Measurements from ENCODE around the gene LCOR.
"Not testable (repeated sequence)": the region's sequence is repeated elsewhere in the genome, so short reads cannot be mapped to it uniquely, and the experiment has no call there.

LCOR gene

GRCh38 chr10:96840841-96841518, 8.9 kb downstream of the LCOR start:
- DNase-seq: no peak

- no peak for DNase-seq
Measured at GRCh38 chr10:96842896-96843723, 11.0 kb downstream of the LCOR start.

GRCh38 chr10:96843823-96844222, 11.7 kb downstream of the LCOR start:
- no peak for DNase-seq

GRCh38 chr10:96846395-96846794, 14.3 kb downstream of the LCOR start:
- DNase-seq: no peak

- DNase-seq: no peak
Measured at GRCh38 chr10:96846926-96847325, 14.8 kb downstream of the LCOR start.

GRCh38 chr10:96847356-96847755, 15.3 kb downstream of the LCOR start:
- not testable (repeated sequence) for DNase-seq

GRCh38 chr10:96850113-96850512, 18.0 kb downstream of the LCOR start:
- DNase-seq: no peak

GRCh38 chr10:96850825-96851224, 18.7 kb downstream of the LCOR start:
- DNase-seq: no peak

- DNase-seq: no peak
Measured at GRCh38 chr10:96851281-96851680, 19.2 kb downstream of the LCOR start.

- no peak for DNase-seq
Measured at GRCh38 chr10:96856317-96856716, 24.2 kb downstream of the LCOR start.

GRCh38 chr10:96857301-96858012, 25.4 kb downstream of the LCOR start:
- no peak for DNase-seq

- no peak for DNase-seq
Measured at GRCh38 chr10:96858038-96858705, 26.1 kb downstream of the LCOR start.

- DNase-seq: no peak
Measured at GRCh38 chr10:96858706-96859050, 26.6 kb downstream of the LCOR start.

- DNase-seq: no peak
Measured at GRCh38 chr10:96860631-96861277, 28.7 kb downstream of the LCOR start.

- DNase-seq: no peak
Measured at GRCh38 chr10:96863922-96864543, 31.9 kb downstream of the LCOR start.

- no peak for DNase-seq
Measured at GRCh38 chr10:96873086-96873485, 41.0 kb downstream of the LCOR start.

GRCh38 chr10:96873756-96874467, 41.8 kb downstream of the LCOR start:
- DNase-seq: no peak

GRCh38 chr10:96878057-96878456, 46.0 kb downstream of the LCOR start:
- no peak for DNase-seq

GRCh38 chr10:96880575-96880974, 48.5 kb downstream of the LCOR start:
- no peak for DNase-seq

GRCh38 chr10:96889415-96890171, 57.5 kb downstream of the LCOR start:
- DNase-seq: no peak

- DNase-seq: no peak
Measured at GRCh38 chr10:96890172-96890513, 58.0 kb downstream of the LCOR start.
